GM11168 (cell line): ENCODE data around the gene ATG13.

ENCODE experiments used
- in situ Hi-C: fragments of 300-500 bp; cut with MboI; formaldehyde crosslinking; loops from one replicate; pipeline ENCODE4 v1.12.0; 2022; ENCODE audit warnings: low sequenced_read_pairs; ENCODE audit not compliant: unreplicated experiment

ATG13 gene

DNA sequence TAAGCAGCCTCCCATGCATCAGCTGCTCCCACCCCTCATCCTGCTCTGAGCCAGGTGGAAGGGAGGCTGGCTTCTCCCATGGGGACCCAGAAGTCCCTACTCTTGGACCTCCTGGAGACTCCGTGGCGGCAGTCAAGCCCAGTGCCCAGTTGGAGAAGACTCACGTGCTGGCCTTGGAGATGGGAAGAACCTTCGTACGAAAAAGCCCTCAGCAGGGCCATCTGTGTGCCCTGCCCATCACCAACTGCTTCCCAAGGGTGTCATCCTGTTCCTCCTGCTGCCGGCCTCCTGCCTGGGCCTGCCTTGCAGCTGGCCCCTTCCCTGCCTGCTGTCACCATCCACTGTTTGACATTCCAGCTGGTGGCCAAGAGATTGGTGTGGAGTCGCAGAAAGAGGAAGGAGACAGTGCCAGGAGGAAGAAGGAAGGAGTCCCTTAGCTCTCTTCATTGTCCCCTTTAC, 55.1 kb downstream of the ATG13 start:
- in situ Hi-C loops, result no loop called here

DNA sequence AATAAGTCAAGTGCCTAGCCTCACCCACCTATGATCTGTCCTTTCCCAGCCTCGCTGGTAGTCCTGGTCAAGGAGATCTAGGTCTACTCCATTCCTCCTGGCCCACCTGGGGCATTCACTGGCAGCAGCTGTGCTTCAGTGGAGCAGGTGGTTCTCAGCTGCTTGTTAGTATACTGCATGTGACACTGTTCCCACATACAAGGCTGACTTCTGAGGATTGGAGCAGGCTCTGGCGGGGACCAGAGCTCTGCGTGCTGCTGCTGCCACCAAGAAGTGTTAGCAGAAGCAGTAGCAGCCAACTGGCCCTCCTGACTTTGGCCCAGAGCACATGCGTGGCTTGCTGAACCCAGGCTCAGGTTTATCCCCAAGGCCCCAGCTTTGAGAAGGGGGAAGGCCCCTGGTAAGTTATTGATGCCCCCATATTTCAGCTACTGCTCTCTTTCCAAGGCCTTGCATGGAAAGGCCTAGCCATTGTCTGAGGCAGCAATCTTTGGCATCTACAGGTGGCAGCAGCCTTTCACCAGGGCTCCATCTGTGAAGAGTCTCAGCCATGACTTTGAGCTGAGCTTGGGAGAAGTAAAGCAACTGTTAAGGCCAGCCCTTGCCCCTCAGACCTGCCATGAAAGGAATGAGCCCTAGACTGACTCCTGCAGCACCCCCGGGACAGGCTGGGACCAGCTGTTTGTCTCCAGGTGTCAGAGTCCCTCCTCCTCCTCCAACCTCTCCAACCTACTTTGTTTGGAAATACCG, 56.5 kb downstream of the ATG13 start:
- in situ Hi-C loops, result no loop called here

DNA sequence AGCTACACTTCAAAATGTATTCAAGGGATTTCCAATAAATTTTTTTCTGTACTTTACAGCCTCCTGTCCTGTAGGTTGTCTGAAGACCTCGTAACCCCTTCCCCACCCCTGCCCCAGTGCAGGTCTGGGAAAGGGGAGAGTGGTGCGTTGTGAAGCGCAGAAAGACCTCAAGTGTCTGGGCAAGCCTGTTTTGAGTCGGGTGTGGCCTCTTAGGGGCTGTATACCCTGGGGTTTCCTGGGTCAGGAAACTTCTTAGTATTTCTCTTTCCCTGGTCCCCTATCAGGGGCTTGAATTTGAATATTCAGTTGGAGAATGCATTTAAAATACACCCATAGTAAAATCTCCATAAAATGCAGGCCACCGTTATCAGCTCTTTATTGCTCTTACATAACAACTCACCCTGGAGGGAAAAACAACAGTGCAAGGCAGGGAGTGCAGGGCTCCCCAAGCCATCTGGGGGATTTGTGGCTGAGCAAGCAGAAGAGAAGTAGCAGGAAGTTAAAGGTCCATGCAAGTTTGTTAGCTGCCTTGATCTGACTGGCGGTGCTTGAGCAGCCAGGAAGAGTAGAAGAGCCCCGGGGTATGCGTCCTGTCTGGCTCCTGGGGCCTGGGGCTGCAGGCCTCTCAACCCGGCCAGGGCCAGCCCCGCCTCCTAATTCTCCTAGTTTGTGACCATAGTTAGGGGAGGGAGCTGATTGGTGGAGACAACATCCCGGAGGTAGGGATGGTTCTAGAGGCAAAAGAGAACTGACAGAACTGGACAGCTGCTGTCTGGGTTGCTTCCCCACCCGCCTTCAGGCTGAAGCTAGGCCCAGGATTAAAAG, 57.3 kb downstream of the ATG13 start:
- in situ Hi-C loops, result no loop called here

DNA sequence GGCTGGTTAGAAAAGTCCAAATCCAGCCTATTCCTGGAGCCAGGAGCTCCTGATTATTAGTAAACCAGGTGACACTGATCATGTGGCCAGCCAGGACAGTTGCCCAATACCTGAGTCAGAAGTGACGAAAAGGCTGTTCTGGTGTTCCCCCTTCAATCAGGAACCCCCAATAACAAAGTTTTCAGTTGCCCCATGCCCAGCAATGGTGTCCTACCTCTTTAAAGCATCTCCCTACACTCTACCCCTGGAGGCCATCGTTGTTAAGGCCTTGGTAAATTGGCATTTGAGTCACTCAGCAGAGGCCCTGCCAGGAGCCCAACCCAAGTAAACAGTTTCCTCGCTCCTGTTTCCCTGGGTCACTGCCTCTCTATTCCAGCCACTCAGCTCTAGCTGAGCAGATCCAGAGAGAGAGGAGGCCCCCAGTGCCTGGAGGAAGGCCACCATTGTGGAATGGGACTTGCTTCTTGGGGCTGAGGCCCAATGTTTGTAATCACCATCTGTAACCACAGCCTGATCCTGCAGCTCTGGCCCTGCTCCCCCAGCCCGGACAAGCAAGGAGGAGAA, 58.0 kb downstream of the ATG13 start:
- in situ Hi-C loops, result no loop called here

DNA sequence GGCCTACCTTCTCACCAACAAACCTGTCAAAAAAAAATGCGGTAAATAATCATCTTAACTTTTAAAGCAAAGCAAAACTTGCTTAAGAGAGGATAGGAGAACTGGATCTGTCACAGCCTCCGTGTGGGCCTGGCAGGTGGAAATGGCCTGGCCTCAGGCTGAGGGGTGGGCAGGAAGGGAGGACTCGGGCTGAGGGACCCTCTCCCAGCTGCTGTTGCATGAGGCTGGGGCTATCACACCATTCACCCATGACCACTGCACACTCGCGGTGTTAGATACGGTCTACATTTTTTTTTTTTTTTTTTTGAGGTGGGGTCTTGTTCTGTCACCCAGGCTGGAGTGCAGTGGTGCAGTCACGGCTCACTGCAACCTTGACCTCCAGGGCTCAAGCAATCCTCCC, 58.6 kb downstream of the ATG13 start:
- in situ Hi-C loops, result no loop called here

DNA sequence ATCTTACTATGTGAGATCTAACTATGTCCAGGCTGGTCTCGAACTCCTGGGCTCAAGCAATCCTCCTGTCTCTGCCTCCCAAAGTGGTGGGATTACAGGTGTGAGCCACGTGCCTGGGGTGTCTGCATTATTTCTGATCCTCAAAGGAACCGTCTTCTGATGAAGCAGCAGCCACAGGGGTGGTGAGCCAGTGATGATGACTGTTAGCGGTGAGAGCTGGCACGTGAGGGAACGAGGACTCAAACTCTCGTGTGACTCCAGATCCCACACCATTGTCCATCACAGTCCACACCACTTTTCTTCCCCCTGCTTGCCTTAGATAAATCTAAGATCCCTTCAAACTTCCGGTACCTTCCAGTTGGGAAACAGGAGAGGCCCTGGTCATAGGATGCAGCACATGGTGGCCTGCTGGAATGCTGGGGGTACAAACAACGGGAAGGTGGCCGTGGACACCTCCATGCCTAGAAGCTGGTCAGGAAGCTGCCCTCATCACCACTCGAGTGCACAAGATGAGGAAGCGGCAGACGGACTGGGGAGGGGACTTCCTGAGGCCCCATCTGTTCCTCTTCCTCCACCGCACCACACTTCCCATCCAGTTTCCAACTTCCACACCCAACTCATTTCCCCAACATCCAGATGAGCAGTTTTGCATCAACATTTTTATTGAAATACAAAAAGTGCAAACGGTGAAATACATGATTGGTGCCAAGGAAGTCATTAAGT, 59.2 kb downstream of the ATG13 start:
- in situ Hi-C loops, result no loop called here

DNA sequence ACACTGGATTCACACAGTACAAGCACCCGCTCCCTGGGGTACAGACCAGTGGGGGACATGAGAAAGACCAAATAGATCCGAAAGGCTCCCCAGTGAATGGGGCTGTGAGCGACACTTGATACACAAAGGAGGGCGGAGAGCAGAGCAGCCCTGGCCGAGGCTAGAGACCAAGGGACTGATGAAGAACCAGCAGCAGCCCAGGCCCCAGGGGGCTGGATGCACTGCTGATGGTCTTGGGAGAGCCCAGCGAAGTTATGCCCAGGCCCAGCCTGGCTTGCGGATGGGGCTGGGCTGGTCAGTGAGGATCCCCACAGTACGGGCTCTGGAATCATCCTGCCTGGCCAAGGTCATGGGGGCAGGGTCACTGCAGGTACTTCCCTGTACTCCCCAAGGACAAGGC, 59.8 kb downstream of the ATG13 start:
- in situ Hi-C loops, result no loop called here

DNA sequence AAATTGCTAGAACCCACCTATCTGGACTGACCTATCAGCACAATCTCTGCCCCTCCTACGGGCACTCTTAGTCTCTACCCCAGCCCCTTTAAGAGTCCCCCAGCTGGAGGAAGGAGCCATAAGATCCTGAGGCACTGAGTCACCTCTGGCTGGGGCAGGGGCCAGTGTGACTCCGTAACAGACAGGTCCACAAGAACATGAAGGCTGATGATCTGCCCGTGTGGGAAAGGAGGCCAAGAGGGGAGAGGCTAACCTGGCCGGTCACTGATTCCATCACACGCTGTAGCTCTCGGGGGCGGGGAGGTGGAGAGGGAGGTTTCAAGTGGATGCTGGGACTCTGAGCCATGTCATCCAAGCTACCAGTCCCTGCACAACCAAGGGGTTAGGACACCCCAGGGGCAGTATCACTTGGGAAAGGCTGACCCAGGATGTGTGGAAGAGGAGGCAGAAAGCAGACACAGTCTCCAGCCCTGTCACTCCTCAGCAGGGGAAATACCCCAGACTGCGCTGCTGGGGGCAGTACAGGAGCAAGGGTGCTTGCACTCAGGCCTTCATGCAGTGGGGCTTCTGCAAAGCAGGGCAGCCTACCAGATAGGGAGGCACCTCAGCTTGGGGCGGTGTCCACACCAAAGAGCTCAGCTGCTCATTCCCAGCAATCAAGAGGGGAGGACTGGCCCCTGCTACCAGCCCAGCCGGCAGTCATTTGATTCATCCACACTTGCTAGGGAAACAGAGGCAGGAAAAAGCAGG, 60.8 kb downstream of the ATG13 start:
- in situ Hi-C loops, result no loop called here

DNA sequence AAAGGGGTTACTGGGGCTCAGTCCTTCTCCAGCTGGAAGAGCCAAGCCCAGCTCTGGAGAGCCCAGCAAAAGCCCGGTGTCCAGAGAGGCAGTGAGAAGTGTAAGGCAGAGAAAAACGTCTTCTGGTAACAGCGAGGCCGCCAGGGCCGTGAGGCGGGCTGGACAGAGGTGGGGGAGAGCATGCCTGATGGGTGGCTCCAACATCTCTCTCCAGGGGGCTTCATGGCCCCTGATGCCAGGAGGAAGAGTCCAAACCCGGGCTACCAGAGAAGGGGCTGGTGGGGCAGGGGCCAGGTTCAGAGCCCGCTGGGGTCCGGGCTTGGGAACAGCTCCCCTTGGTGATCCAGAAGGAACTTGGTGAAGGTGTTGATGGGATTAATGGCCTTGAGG, 61.4 kb downstream of the ATG13 start:
- in situ Hi-C loops, result no loop called here

DNA sequence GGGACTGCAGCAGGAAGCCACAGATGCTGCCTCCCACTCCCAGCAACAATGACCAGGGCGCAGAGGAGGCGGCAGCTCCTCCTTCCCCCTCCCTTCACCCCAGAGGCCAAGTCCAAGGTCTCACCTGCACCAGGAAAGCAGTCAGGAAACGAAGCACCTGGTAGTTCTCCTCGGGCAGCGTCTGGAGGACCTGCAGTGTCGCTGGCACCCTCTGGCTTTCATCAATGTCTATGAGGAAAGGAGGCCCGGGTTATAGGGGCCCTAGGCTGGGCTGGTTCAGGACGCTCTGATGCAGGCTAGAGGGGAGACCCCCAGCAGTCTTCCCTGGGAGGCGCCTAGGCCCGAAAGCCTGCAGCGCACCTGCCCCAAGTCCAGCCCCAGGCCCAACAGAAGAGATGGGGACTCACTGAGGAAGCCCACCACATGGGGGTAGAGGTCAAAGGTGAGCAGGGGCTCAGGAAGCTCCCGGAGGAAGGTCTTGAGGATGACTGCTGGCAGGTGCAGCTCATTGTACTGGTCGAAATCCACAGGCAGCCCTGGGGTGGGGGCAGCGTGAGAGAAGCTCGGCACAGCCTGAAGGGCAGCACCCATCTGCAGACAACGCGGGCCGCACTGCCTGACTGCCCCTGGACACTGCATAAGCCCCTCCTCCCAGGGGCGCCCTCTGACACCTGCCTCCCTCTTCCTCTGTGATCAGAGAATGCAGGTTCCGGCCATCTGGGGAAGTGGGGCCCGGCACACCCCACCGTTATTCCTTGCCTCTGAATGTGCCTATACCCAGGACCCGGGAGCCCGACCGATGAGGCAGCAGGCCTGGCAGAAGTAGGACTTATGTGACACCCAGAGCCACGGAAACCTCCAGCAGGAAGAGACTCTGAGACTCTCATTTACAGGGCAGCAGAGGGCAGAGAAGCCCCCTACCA, 62.1 kb downstream of the ATG13 start:
- in situ Hi-C loops, result no loop called here

DNA sequence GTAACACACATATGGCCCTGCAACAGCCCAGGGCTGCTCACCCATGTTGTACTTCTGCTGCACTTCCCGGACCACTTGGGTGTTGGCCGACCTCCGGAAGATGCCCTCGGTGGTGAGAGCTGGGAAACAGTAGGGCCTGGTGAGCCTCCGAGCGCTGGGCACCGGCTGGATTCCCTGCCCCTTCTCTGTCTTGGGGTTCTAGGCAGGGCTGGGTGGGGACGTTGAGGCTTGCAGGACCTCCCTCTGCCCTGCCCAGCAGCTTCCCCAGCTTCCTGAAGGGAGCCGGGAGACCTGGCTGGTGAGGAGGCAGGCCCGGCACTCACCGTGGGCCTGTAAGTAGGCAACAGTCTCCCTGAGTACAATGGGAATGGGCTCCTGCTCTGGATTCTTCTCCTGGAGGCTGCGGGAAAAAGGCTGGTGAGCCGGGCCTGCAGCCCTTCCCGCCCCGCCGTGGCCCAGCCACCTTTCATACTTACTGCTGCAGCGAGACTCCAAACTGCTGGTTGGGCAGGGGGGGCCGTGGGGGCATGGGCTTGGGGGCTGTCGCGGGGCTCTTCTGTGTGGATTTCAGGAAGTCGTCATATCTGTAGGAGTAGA, 62.9 kb downstream of the ATG13 start:
- in situ Hi-C loops, result no loop called here

DNA sequence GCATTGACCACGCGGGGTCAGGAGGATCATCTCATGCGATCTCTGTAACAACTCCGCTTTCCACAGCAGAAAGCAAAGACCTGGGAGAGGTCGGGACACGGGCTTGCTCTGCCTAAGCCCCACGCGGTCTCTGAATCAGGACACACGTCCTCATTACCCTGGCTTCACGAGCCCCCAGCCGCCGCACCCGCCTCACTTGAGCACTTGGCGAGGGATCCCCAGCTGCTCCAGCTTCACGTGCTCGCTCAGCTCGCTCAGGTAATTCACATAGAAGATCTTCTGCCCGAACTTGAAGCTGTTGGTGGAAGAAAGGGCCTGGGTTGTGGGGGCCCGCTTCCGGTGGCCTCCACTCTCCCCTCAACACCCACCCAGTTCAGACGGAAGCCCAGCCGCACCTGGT, 63.5 kb downstream of the ATG13 start:
- in situ Hi-C loops, result no loop called here

DNA sequence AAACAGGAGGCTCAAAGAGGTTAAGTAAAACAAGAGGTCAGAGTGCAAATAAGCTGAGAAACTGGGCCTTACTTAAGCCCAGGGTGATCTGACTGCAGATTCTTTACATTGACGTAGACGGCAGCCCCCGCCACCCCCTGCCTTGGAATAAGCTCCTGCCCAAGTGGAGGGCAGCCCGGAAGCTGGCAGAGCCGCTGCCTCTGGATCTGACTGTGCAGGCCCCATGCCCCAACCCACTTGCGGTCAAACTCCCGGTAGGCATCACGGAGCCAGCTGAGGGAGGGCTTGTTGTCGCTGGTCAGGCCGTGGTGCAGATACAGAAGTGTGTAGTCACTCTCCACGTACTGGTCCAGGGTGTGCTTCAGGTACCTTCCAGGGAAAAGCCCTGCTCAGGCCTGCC, 64.5 kb downstream of the ATG13 start:
- in situ Hi-C loops, result no loop called here

DNA sequence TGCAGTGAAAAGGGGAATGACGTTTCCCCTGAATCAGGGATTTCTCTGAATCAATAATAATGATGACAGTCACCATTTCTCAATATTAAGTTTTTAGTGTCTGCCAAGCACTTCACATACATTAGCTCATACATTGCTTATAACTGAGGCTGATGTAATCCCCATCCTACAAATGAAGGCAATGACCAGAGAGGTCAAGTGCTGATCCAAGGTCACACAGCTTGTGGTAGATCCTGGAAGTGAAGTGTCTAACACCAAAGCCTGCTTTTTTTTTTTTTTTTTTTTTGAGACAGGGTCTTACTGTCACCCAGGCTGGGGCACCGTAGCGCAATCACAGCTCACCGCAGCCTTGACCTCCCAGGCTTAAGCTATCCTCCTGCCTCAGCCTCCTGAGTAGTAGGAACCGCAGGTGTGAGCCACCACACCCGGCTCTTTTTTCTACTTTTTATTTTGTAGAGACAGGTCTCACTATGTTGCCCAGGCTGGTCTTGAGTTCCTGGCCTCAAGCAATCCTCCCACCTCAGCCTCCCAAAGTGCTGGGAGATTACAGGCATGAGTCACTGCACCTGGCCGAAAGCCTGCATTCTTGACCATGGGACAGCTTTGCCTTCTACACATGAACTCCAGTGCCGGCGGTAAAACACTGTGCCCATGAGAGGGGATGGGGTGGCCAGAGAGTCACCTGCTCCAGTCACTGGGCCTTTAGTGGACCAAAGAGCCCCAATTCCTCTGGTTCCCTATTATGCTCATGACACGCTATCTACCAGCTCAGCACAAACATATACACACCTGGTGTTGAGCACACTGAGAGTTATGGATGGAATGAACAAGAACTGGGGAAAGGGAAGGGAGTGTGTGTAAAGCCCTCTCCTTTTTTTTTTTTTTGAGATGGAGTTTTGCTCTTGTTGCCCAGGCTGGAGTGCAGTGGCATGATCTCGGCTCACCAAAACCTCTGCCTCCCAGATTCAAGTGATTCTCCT, 65.7 kb downstream of the ATG13 start:
- in situ Hi-C loops, result no loop called here

DNA sequence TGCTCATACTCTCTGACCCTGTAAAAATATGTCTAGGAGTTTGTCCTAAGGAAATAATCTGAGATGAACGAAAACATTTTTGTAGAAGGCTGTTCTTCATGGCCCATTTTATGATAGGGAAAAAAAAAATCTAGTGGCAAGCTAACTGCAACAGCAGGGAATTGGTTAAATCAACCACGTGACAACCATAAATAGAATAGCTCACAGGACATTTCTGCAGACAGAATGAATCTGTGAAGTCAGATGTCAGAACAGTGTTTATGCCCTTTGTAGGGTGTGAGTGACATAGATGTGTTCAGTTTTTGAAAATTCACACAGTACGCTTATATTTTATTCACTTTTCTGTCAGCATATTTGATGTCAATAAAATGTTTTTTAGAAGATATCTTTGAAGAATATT, 67.0 kb downstream of the ATG13 start:
- in situ Hi-C loops, result no loop called here

DNA sequence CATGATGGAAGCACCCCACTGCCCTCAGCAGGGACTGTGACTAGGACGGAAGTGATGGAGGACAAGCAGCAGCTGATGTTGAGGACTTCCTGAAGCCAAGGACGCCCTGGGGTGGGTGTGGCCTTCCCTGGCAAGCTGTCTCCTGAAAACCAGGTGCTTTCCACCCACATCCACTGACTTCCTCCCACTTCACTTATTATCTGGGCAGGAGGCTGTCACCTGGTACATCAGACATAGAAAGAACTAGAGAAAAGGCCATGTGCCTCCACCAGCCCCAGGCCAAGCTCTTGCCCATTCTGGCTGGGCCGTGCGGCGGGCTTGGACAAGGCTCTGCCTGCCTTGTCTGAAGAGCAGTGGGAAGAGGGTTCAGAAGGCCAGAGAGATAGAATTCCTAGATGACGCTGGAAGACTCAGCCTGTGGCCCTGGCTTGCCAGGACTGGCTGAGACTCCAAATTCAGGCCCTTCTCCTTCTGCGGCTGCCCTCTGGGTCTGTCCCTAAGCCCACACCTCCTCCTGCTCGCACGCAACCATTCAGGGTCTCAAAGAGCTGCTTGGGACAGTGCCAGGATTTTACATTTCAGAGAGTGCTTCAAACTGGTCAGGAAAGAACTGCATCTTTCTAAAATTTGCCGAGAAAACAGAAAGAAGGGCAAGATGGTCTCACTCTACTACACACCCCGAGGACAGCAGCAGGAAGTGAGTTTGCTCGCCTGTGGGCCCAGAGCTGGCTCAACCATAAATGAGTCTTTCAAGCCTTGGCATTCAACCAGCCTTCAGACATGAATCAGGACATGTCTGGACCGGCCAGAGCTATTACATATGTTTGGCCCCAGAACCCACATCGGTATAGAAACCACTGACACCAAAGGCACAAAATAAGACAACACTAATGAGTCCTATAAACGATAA, 69.8 kb downstream of the ATG13 start:
- in situ Hi-C loops, result no loop called here
